Measurements from ENCODE around the gene PSMB2. TPM values are rescaled to one million over a fixed set of nuclear protein-coding genes. Genes with fewer than 3 reads are reported as not detected.

Gene PSMB2
- total RNA-seq, 1 experiment from 2014 or later = 122 TPM

DNA sequence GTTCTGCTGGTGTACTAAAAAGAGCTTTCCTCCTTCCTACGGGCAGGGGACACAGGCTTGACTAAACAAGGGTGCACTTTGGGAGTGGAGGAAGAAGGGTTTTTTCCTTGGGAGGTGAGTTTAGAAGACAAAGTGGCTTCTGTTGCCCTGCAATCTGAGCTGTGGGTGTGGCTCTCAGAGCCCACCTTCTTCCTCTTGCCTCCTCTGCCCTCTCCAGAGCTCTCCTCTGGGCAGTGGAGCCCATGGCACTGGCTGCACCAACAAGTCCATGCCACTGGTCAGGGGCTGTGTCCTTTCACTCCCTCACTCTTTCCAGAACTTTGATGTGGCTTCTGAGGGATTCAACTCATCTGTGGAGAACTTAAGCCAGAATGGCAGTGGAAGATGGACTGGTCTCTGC is 25.6 kb upstream of the PSMB2 start:
- Histone ChIP-seq H3K9me2 (ENCODE audit: insufficient read depth) (no peaks in the 10 kb centered on the region), H3K79me2 (ENCODE audit: insufficient read depth, low read length) (no peaks in the 10 kb centered on the region), H2AFZ (ENCODE audit: low read depth, low read length, poor library complexity, severe bottlenecking) (no peak overlapping the region), H3K4me3 (replicated peaks in 1 of 2; ENCODE audit: low read depth in 1 of 2, low read length in 2 of 2) (no peak overlapping the region), H3K4me1 (ENCODE audit: control insufficient read depth in 1 of 2, insufficient read depth in 2 of 2, low read length in 2 of 2) (no peaks in the 10 kb centered on the region), H3K36me3 (ENCODE audit: control insufficient read depth in 1 of 2, insufficient read depth in 2 of 2, low read length in 2 of 2) (no peaks in the 10 kb centered on the region), H3K9me3 (ENCODE audit: control insufficient read depth in 1 of 2, insufficient read depth in 1 of 2, low read depth in 1 of 2, low read length in 2 of 2) (no peaks in the 10 kb centered on the region), H4K20me1 (ENCODE audit: insufficient read depth) (no peaks in the 10 kb centered on the region), H3K27me3 (ENCODE audit: insufficient read depth, low read length) (peaks cover 10% of the 10 kb centered on the region; the same call in 1 of the 2 replicates), H3K4me2 (ENCODE audit: low read length) (no peak overlapping the region), H3K27ac (ENCODE audit: low read depth, low read length) (no peak overlapping the region), H3K9ac (ENCODE audit: low read length) (no peak overlapping the region)
- TF ChIP-seq, protein P1, sequence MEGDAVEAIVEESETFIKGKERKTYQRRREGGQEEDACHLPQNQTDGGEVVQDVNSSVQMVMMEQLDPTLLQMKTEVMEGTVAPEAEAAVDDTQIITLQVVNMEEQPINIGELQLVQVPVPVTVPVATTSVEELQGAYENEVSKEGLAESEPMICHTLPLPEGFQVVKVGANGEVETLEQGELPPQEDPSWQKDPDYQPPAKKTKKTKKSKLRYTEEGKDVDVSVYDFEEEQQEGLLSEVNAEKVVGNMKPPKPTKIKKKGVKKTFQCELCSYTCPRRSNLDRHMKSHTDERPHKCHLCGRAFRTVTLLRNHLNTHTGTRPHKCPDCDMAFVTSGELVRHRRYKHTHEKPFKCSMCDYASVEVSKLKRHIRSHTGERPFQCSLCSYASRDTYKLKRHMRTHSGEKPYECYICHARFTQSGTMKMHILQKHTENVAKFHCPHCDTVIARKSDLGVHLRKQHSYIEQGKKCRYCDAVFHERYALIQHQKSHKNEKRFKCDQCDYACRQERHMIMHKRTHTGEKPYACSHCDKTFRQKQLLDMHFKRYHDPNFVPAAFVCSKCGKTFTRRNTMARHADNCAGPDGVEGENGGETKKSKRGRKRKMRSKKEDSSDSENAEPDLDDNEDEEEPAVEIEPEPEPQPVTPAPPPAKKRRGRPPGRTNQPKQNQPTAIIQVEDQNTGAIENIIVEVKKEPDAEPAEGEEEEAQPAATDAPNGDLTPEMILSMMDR (IDR thresholded peaks at IDR 0.05 in 2 of 3, conservative IDR thresholded peaks at IDR 0.05 in 1 of 3; ENCODE audit: borderline replicate concordance in 1 of 3, insufficient read depth in 1 of 3, low read depth in 2 of 3, low read length in 2 of 3) = no peak
- TF ChIP-seq POLR2A (IDR thresholded peaks at IDR 0.05; ENCODE audit: borderline replicate concordance, extremely low read depth, insufficient read depth, insufficient read length) = no peak
- TF ChIP-seq MAX (IDR thresholded peaks at IDR 0.05) = no peak
- no peak for TF ChIP-seq ZFX (IDR thresholded peaks at IDR 0.05)
- TF ChIP-seq, protein P2, sequence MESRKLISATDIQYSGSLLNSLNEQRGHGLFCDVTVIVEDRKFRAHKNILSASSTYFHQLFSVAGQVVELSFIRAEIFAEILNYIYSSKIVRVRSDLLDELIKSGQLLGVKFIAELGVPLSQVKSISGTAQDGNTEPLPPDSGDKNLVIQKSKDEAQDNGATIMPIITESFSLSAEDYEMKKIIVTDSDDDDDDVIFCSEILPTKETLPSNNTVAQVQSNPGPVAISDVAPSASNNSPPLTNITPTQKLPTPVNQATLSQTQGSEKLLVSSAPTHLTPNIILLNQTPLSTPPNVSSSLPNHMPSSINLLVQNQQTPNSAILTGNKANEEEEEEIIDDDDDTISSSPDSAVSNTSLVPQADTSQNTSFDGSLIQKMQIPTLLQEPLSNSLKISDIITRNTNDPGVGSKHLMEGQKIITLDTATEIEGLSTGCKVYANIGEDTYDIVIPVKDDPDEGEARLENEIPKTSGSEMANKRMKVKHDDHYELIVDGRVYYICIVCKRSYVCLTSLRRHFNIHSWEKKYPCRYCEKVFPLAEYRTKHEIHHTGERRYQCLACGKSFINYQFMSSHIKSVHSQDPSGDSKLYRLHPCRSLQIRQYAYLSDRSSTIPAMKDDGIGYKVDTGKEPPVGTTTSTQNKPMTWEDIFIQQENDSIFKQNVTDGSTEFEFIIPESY (IDR thresholded peaks at IDR 0.05; ENCODE audit: extremely low read depth, insufficient replicate concordance, low read length) = no peak
- TF ChIP-seq YY1 (IDR thresholded peaks at IDR 0.05; ENCODE audit: extremely low read depth, insufficient replicate concordance, low read depth, low read length) = no peak
- no peak for TF ChIP-seq REST (IDR thresholded peaks at IDR 0.05; ENCODE audit: low read depth)
- no peak for TF ChIP-seq CBX3 (IDR thresholded peaks at IDR 0.05; ENCODE audit: low read depth)
- TF ChIP-seq, protein P3, sequence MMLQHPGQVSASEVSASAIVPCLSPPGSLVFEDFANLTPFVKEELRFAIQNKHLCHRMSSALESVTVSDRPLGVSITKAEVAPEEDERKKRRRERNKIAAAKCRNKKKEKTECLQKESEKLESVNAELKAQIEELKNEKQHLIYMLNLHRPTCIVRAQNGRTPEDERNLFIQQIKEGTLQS (IDR thresholded peaks at IDR 0.05) = no peak
- no peak for TF ChIP-seq EZH2phosphoT487 (IDR thresholded peaks at IDR 0.05; ENCODE audit: borderline replicate concordance)
- no peak for TF ChIP-seq RAD21 (IDR thresholded peaks at IDR 0.05; ENCODE audit: low read depth)
- TF ChIP-seq ZNF274 (IDR thresholded peaks at IDR 0.05; ENCODE audit: low read depth, low read length) = no peak
- TF ChIP-seq ELF1 (IDR thresholded peaks at IDR 0.05; ENCODE audit: borderline replicate concordance, low read depth) = no peak
- TF ChIP-seq SRF (IDR thresholded peaks at IDR 0.05; ENCODE audit: low read depth) = no peak
- no peak for TF ChIP-seq EGR1 (IDR thresholded peaks at IDR 0.05; ENCODE audit: low read depth)
- TF ChIP-seq JUND (IDR thresholded peaks at IDR 0.05) = no peak
- no peak for TF ChIP-seq POLR2AphosphoS5 (IDR thresholded peaks at IDR 0.05; ENCODE audit: low read depth, low read length)
- no peak for TF ChIP-seq EZH2 (IDR thresholded peaks at IDR 0.05)
- CTCF ChIA-PET = no interaction called here
- RAD21 ChIA-PET (ENCODE audit: low non-redundant PET in 1 of 2, low total read pairs in 2 of 2, uncharacterized antibody in 2 of 2, unreplicated experiment in 2 of 2) = no interaction called here
- DNase-seq (ENCODE audit: low read depth, low spot score) = no peak
- POLR2A ChIA-PET = no interaction called here
- no peak for ATAC-seq
- intact Hi-C loops (cut with micrococcal nuclease) = no loop called here
- no TSS peak for BruUV-seq (replicated peaks)

Measured in HCT116 (cell line).